ENCODE results near the gene ATP5PB.

DNA sequence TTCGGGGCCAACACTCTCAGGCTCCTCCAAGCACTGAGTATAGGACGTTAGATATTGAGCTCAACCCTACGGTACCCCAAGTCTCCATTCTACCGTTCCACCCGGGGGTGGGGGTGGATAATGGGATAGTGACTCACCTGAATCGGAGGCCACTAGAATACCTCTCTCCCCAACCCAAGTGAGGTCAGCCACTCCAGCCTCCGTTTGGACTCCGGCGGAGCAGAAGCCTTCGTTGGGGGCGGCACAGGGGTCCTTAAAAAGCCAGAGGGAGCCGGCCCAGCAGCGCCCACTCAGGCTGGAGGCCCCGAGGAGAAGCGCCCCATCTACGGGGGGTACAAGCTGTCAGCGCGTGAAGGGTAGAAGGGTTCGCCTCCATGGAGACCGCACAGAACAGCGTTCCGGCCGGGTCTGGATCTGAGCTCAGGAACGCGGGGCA is 764 bp upstream of the ATP5PB start:
- TF ChIP-seq GATA2 (IDR thresholded peaks at IDR 0.05; ENCODE audit: low read depth, low read length) (no peak), GATA3 (IDR thresholded peaks at IDR 0.05; ENCODE audit: low read depth, low read length) (no peak)

All from SH-SY5Y (cell line).